ENCODE measurements around the gene ZNF76. TPM values are rescaled to one million over a fixed set of nuclear protein-coding genes. Genes with fewer than 3 reads are reported as not detected.
A peak's percentile ranks its signal among the peaks of the same experiment; 100 is the strongest.

Gene ZNF76
- total and polyA plus RNA-seq, 2 of the 8 experiments (the other 6 are each of a cell fraction or from before 2014, with no cell fraction given), result 17.9 to 23.9 TPM

DNA sequence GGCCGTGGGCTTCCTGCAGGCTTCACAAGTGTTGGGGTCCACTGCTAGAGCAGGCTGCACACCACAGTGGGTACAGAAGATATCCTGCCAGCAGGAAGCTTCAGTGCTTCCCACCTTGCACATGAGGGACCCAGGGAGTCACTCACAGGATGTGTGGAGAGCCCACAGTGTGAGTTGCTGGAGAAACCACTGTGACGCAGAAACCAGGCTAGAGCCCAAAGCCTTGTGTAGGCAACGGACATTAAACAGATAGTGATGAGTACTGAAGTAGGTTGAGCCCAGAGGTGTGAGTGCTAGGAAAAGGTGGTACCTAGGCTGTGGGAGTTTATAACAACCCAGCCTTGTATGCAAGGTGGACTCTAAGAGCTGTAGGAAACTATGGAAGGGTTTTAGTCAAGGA, 19.2 kb downstream of the ZNF76 start:
- Histone ChIP-seq H3K18ac (ENCODE audit: extremely low read depth, low read length) (no peak overlapping the region), H3K23me2 (ENCODE audit: low read depth, low read length) (no peaks in the 10 kb centered on the region), H2BK20ac (ENCODE audit: low read length) (no peak overlapping the region), H3K79me1 (ENCODE audit: low read depth, low read length) (no peaks in the 10 kb centered on the region), H4K91ac (replicated peaks; ENCODE audit: insufficient read length, low read length) (no peak overlapping the region), H3K9me3 (ENCODE audit: insufficient read depth in 2 of 2, low read depth in 1 of 2, low read length in 1 of 2) (no peaks in the 10 kb centered on the region), H4K5ac (ENCODE audit: insufficient read length, low read depth, low read length) (no peak overlapping the region), H2BK15ac (ENCODE audit: low read length) (no peak overlapping the region), H2AK5ac (ENCODE audit: low read depth, low read length) (no peak overlapping the region), H2BK120ac (replicated peaks; ENCODE audit: low read depth, low read length) (no peak overlapping the region), H3K36me3 (ENCODE audit: control insufficient read depth in 2 of 4, insufficient read depth in 4 of 4, low read length in 3 of 4) (peaks cover 0 to 10% (median 3%) of the 10 kb centered on the region in 4 experiments; a peak in 4 of 8 replicates), H3K56ac (replicated peaks; ENCODE audit: insufficient read length, low read depth, low read length) (no peak overlapping the region), H3K4ac (replicated peaks; ENCODE audit: insufficient read length, low read depth, low read length) (peak overlapping the region; percentile 60), H3K27me3 (replicated peaks in 1 of 4; ENCODE audit: control insufficient read depth in 3 of 4, extremely low read depth in 1 of 4, insufficient read depth in 3 of 4, low read length in 3 of 4) (no peaks in the 10 kb centered on the region; a peak in 1 of 7 replicates), H3K4me1 (replicated peaks in 1 of 4; ENCODE audit: control insufficient read depth in 3 of 4, insufficient read depth in 4 of 4, low read length in 3 of 4) (no peaks in the 10 kb centered on the region), H2BK12ac (ENCODE audit: low read depth, low read length) (no peak overlapping the region), H2AFZ (ENCODE audit: low read length) (no peak overlapping the region), H4K8ac (ENCODE audit: extremely low read depth, insufficient read depth, low read length) (no peak overlapping the region), H3K9ac (replicated peaks in 1 of 4; ENCODE audit: extremely low read depth in 1 of 4, low read depth in 3 of 4, low read length in 3 of 4) (no peak overlapping the region), H3K79me2 (ENCODE audit: control insufficient read depth in 1 of 2, insufficient read depth in 2 of 2, low read length in 2 of 2) (no peaks in the 10 kb centered on the region), H4K20me1 (replicated peaks in 1 of 2; ENCODE audit: control insufficient read depth in 1 of 2, insufficient read depth in 2 of 2, low read length in 2 of 2) (peaks cover 0 to 1% of the 10 kb centered on the region in 2 experiments), H3K23ac (ENCODE audit: insufficient read length) (no peak overlapping the region), H3K27ac (ENCODE audit: low read depth, low read length) (no peak overlapping the region), H3K4me3 (ENCODE audit: extremely low read depth in 1 of 4, insufficient read depth in 2 of 4, low read depth in 3 of 4, low read length in 4 of 4) (no peak overlapping the region), H2BK5ac (ENCODE audit: low read depth, low read length) (no peak overlapping the region), H3K4me2 (ENCODE audit: insufficient read depth in 1 of 2, low read depth in 2 of 2, low read length in 2 of 2) (no peak overlapping the region), H3K14ac (ENCODE audit: insufficient read length) (no peak overlapping the region)
- DNase-seq (ENCODE audit: low read depth in 1 of 2, low spot score in 2 of 2) (no peak), FAIRE-seq (no peak)
- ChIA-PET POLR2A (ENCODE audit: partially characterized antibody) (interaction anchor here (1.0 to 2.3 kb wide), 2 partner anchors 14 to 19 kb away, joined by 3 to 6 read pairs; partner anchors contain the start of gene ZNF76), CTCF (ENCODE audit: partially characterized antibody) (interaction anchor here (0.5 to 2.0 kb wide), 4 partner anchors 11 to 32 kb away, joined by 3 to 7 read pairs (median 4); no protein-coding TSS in a partner anchor)
- 92% methylated on average over 3 of the region's 3 CpGs; no CpG with 5 or more reads in 1 of the 2 experiments for WGBS, 2 experiments (ENCODE audit: extremely low coverage in 1 of 2, insufficient coverage in 1 of 2, insufficient read length in 1 of 2, insufficient replicate concordance in 2 of 2, low coverage in 1 of 2, low lambda C conversion rate in 2 of 2, missing lambda C conversion rate in 1 of 2)
- no peak for TF ChIP-seq MAX (IDR thresholded peaks at IDR 0.05)
- no peak for TF ChIP-seq ATF3 (IDR thresholded peaks at IDR 0.05; ENCODE audit: insufficient read depth, low read depth, low read length)
- no peak for TF ChIP-seq CEBPB (IDR thresholded peaks at IDR 0.05; ENCODE audit: low read depth, low read length)
- TF ChIP-seq YY1 (IDR thresholded peaks at IDR 0.05; ENCODE audit: low read depth, low read length), result no peak
- no peak for TF ChIP-seq TEAD4 (IDR thresholded peaks at IDR 0.05; ENCODE audit: low read depth, low read length)
- no peak for TF ChIP-seq TAF1 (IDR thresholded peaks at IDR 0.05; ENCODE audit: low read depth, low read length)
- TF ChIP-seq EGR1 (IDR thresholded peaks at IDR 0.05; ENCODE audit: borderline replicate concordance, low read depth, low read length), result no peak
- no peak for TF ChIP-seq RAD21 (IDR thresholded peaks at IDR 0.05 in 1 of 2, conservative IDR thresholded peaks at IDR 0.05 in 1 of 2; ENCODE audit: low read depth in 2 of 2, low read length in 2 of 2)
- no peak for TF ChIP-seq CREB1 (IDR thresholded peaks at IDR 0.05)
- TF ChIP-seq POLR2AphosphoS5 (IDR thresholded peaks at IDR 0.05; ENCODE audit: low read depth, low read length), result no peak
- TF ChIP-seq BACH1 (IDR thresholded peaks at IDR 0.05; ENCODE audit: low read length), result no peak
- no peak for TF ChIP-seq SIRT6 (IDR thresholded peaks at IDR 0.05; ENCODE audit: low read length)
- no peak for TF ChIP-seq KDM1A (IDR thresholded peaks at IDR 0.05; ENCODE audit: borderline replicate concordance, low read length)
- no peak for TF ChIP-seq SUZ12 (IDR thresholded peaks at IDR 0.05; ENCODE audit: low read length)
- no peak for TF ChIP-seq SP4 (IDR thresholded peaks at IDR 0.05; ENCODE audit: low read length)
